ENCODE data around the gene PRRC2B.
A peak's percentile ranks its signal among the peaks of the same experiment; 100 is the strongest.

The PRRC2B gene

DNA sequence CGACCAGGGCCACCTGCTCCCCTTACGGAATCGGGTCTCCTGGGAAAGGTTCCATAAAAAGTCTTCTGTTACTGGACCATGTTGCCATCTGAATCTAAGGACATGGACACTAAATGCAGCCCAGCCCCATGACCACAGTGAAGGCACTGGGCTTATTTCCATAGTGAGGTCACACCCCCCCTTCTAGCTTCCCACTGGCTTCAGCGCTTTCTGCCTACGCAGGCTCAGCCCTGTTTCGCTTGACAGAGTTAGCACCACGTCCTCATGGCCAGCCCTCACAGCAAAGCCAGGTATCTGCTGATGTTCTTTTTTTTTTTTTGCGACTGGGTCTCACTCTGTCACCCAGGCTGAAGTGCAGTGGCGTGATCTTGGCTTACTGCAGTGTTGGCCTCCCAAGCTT lies 123.0 kb downstream of the PRRC2B start:
- DNase-seq (ENCODE audit: low spot score): no peak

DNA sequence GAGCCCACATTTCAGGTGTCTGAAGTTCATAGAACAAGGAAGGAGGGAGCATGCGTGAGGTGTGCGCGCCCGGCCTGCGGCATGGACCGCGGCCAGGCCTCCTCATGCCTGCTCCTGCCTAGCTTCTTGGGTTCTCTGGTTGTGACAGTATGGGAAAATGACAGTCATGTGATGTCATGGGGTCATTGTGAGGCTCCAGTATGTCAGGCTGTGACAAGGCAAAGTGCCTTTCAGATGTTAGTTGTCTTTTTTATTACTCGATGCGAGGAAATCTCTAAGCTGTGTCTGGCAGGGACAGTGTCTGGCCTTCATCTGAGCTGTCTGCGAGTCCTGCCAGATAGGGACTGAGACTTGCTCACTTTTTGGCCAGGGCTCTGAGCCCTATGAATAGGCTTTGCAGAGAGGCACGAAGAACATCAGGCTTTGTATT lies 123.9 kb downstream of the PRRC2B start:
- DNase-seq (ENCODE audit: low spot score): no peak

DNA sequence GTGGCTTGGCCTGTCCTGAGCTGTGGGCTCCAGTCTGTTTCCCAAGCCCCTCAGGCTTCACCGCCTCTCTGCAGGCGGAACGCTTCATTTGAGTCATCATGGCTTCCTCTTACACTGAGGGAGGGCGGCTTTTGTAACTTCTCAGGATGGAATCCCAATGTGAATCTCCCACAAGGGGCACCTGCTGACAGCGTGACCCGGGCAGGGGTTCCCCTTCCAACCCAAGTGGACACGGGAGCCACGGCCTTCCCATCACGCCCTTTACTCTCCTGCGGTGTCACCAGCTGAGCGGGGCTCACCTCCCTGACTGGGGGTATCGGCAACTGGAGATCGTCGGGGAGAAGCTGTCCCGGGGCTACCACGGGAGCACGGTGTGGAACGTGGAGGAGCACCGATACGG lies 124.7 kb downstream of the PRRC2B start:
- DNase-seq (ENCODE audit: low spot score): no peak

DNA sequence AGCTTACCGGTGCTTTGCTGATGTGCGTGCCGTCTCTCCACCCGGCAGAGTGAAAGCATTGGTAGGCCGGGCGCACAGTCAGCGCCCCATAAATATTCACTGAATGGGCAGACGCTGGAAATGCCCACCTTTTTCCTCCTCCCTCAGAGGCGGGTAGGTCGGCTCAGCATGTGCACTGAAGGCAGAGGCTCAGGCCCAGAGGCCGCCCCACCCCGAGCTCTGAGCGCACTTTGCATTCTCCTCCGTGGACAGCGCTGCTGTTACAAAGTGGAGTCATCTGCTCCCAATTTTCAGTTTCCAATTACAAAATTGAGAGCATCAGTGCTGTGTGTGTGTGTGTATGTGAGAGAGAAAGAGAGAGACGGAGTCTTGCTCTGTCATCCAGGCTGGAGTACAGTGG lies 126.6 kb downstream of the PRRC2B start:
- no peak for DNase-seq (ENCODE audit: low spot score)

DNA sequence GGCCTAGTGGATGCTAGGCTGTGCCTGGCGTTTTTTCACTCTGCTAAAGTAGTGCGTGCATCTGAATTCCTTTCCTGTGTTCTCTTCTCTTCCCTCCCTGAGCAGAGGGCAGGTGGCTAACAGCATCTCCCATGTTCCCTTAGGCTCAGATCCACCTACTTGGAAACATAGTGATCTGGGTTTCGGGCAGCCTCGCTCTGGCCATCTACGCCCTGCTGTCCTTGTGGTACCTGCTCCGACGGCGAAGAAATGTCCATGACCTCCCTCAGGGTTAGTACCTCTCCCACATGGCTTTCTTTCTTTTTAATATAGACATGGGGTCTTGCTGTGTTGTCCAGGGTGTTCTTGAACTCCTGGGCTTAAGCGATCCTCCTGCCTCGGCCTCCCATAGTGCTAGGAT lies 127.3 kb downstream of the PRRC2B start:
- DNase-seq (ENCODE audit: low spot score): no peak

DNA sequence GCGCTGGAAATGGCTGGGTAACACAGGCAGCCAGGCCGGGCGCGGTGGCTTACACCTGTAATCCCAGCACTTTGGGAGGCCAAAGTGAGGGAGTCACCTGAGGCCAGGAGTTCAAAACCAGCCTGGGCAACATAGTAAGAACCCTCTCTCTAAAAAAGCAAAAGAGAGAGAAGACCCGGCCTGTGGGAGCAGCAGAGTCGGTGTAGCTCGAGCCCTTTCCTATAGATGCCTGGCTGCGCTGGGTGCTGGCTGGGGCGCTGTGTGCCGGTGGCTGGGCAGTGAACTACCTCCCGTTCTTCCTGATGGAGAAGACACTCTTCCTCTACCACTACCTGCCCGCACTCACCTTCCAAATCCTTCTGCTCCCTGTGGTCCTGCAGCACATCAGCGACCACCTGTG lies 127.9 kb downstream of the PRRC2B start:
- no peak for DNase-seq (ENCODE audit: low spot score)

DNA sequence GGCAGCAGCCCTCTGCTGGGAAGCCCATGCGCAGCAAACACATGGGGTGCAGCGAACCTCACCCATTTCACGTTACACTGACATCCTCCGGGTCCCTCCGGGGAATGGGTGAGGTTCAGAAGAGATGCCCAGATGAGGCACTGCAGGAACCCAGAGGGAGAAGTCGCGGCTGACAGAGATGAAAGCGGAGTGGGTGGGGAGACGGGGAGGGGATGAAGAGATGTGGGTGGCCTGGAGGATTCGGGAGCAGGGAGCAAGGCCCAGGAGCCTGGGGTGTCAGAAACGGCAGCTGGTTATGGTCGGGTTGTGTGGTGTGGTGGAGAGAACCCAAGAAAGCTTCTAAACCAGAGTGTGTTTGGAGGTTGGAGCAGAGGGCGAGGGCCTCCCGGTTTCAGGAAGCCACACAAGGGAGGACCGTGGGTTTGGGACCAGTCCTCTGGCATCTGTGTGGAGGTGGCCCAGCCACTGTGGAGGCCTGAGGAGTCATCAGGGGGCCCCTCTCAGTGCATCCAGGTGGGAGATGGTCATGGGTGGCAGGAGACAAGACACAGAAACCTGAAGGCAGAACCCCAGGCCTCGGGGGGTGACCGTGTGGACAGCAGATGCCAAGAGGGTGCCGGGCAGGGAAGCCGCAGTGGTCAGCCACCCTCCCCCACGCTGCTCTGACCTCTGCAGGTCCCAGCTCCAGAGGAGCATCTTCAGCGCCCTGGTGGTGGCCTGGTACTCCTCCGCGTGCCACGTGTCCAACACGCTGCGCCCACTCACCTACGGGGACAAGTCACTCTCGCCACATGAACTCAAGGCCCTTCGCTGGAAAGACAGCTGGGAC lies 128.6 kb downstream of the PRRC2B start:
- DNase-seq (ENCODE audit: low spot score): no peak

DNA sequence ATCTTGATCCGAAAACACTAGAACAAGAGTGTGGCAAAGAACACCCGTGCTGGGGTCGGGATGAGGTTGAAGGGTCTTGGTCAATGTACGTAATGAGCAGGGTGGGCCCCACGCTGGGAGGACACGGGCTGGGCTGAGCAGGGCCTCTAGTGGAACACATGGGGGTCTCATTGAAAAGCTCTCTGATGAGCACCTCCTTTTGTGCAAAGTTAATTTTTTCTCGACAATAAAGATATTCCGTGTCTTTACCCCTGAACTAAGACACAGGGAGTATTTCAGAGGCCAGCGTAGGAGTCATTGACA lies 129.2 kb downstream of the PRRC2B start:
- DNase-seq (ENCODE audit: low spot score): no peak

DNA sequence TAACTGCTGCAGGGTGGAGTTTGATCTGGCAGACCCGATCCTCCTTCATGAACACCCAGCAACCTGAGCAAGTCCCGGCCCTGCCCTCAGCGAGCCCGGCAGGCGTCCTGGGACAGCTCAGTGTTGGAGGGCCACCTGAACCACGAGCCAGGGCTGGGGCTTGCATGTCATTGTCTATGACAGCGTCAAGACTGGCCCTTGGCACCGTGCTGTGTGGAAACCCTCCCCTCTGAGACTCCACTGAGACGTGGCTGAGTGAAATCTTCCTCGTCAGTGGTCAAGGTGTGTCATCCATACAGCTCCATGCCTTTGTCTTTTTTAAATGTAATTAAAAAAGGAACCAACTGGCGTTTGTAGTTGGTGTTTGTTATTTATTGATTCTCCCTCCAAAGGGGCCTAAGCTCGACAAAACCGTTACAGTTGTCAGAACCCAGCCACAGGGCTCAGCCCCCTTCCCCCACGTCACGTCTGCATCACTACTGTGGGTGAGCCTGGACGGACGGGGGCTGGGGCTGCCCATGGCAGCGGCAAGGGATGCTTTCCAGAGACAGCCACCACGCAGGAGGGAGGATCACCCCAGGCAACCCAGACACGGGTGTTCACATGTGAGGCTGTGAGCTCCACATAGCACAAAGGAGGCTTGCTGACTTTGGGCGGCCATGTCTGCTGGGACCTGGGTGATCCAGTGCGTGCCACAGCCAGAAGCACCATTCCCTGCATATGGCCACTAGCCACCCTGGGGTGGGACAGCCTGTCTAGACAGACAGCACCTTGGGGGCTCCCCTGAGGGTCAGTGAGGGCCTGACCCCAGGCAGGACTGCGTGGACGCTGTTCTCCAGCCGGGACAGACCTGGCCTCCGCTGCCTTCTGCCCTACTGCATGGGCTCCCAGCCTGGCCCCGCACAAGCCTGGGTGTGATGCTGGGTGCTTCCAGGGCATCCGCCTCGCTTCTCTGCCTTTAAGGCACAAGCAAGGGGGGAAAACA lies 129.9 kb downstream of the PRRC2B start:
- no peak for DNase-seq (ENCODE audit: low spot score)

DNA sequence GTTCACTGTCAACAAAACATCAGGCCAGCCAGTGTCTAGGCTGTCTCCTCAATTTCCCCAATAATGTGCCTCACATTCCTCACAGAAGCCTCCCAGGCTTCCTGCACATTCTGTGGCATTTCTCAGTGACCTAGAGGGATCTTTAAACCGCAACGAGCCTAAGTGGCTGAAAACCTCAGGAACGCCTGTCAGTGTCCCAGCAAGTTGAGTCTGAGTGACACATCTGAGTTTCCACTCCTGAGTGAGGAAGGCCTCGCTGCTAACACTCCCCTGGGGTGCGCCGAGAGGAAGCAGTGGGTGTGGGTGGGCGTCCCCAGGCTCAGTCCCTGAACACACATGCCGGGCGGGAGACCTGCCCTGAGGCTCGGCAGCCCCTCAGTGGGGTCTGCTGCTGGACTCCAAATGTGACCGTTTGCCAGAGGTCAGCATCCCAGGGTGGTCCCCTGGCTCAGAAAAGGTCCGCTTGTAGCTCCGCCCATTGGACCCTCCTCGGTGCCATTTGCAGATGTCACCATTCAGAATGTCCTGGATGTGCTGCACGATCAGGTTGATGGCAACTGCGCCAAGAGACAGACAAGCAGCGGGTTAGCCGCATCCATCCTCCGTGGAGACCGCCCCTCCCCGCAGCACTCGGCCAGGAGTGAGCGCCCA lies 130.9 kb downstream of the PRRC2B start:
- no peak for DNase-seq (ENCODE audit: low spot score)

DNA sequence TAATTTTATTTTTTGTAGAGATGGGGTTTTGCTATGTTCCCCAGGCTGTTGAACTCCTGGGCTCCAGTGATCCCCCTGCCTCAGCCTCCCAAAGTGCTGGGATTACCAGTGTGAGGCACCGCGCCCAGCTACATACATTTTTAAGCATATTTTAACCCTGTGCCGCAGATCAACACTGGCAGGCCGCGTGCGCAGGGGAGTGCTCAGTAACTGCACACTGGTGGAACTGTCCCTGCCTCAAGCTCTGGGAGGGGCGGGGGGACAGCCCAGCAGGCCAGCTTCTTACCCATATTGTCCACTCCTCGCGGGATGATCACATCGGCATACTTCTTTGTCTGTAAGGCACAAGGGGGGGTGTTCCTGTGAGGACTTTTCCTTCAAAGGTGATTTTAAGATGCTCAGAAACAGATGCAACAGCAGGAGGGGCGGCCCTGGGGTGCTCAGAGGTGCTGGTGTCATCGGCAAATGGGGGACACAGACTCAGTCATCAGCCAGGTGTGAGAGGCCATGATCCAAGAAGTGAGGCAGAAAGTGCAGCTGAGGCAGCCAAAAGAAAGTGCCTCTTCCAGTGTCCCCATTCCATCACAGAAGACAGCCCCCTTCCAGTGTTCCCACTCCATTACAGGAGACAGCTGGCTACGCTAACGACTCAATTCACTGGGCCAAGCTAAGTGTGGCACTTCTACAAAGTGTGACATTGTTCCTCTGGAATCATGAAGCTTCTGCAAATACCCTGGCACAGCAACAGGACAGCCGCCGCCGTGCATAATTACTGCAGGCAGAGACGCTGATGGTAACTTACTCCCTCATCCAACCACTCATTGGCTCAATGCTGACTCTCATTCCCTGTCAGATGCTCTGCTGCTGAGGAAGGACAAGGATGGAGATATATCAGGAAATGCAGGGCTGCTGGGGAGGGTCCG lies 132.0 kb downstream of the PRRC2B start:
- DNase-seq (ENCODE audit: low spot score): no peak

DNA sequence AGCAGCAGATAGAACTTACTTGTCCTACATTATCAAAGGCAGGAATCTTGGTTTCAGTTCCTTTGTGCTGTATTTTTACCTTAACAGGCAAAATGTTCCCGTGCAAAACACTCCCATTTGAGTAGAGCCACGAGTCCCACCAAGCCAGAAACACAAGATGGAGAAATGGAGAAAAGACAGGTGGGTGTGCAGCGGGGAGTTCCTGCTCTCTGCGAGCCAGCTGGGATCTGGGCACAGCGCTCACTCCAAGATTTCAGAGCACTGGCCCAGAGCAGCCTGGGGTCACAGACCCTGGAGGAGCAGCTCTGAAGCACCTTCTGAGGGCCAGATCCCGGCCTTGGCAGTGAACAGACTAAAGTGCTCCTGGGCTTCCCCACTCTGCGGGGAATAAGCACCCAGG lies 134.3 kb downstream of the PRRC2B start:
- peak; percentile 85 for DNase-seq (ENCODE audit: low spot score)

DNA sequence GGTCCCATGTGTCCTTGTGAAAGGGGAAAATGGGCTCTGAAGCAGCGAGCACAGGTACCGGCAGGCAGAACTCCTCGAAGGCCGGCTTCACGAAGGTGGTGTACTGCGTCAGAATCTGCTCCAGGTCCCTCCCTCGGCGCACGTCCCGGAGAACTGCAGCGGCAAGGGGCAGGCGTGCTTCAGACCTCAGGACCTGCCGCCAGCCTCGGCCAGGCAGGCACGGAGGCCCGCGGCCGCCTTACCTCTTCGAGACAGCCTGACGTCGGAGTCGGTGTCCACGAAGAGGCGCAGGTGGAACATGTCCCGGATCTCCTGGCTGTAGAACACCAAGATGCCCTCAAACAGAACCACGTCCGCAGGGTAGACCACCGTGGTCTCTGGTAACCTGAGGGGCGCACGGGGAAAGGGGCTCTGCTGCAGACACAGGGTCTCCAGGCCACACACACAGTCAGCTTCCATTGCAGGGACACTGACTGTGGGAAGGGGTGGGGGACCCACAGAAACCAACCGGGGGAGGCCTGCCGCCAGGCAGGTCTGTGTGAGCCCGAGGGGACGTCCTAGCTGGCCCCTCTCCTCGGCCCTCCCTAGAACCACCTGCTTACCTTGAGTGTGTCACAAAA lies 135.1 kb downstream of the PRRC2B start:
- no peak for DNase-seq (ENCODE audit: low spot score)

DNA sequence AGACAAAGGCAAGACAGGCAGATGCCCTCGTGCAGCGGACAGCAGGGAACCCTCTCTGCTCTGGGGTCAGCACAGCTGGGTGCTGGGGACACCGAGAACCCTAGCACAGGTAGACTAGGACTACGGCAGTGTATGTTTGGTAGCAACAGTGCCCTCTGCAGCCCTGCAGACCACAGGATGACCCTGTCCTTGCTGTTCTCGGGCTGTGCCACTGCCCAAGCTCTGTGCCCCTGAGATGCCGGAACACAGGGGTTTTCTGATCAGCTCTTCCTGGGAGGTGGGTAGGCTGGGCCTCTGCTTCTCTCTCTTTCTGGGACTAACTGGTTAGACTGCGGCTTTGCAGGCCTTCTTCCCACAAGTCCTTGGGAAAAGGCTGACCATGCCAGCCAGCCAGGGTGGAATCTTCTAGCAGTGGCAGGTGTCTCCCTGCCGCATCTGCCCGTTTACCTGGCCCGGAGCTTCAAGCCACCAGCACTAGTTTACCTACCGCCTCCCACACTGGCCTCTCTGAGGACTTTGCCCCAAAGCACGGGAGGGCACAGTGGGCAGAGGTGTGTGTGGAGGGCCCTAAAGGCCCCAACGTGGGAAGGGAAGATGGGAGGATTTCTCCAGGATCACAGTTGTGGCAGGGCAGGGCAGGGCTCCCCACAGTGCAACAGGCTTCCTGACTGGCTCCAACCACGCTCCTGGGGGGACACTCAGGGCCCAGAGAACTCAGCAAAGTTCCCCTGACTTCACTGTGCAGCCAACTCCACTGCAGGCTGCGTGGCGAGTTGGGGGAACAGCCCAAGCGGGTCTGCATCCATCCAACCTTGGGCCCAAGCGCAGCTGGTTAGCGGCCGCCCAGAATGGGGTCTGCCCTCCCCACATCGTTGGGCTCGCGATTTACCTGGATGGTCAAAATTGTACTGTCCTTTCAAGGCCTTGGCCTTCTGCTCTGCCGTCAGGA lies 136.0 kb downstream of the PRRC2B start:
- DNase-seq (ENCODE audit: low spot score): no peak

DNA sequence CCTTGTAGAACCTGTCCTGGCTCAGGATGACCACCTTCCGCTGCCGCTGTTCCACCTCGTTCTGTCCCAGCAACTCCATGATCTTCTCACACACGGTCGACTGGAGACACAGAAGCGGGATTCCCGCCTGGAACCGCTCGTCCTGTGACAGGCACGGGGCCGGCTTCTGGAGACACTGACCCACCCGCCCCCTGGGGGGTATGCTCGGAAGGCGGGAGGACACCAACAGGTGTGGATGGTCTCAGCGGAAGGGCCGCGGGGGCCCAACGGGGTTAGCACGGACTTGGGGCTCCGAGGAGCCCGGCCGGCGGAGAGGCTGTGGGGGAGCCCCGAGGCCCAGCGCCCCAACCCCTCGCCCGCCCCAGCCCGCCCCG lies 136.6 kb downstream of the PRRC2B start:
- DNase-seq (ENCODE audit: low spot score): no peak

DNA sequence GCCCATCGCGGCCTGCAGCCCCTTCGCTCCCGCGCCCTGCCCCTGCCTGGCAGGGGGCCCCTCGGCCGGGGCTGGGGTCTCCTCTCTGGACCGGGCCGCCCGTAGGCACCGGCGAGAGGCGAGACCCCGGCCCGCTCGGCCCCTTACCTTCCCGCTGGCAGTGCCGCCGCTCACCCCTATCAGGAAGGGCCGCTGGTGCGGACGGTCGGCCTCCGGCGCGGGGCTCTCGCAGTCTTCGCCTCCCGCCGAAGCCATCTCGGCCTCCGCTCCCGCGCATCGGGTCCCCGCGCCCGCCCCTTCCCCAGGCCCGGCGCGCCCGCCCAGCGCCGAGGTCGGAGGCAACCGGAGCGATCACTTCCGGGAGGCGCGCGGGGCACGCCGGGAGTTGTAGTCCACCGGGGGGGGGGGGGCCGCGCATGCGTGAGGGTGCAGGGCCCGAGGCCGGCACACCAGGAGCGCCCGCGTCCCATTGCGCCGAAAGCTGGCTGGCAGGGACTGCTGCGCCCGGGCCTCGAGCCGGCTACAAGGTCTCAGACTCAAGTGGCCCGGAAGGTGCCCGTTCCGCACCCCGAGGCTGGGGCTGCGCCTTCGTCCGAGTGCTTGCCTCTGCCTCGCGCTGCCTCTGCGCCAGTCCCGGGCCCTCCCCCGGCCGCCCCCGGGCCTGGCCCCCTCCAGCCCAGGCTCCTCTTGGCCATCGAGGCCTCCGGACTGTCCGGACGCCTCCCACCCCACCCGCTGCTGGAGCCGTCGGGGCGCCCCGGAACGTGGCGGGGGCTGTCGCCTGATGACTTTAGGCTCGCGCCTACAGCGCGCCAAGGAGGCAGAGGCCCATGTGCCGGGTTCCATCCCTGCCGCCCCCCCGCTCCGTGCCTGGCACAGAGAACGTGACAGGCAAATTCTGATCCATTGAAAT lies 137.3 kb downstream of the PRRC2B start, which contains the start of gene UCK1:
Gene UCK1, minus strand, starts transcription at position 344 of the 913 bp plus-strand sequence. Its CDS starts 89 bp downstream, at position 255.
- peak; percentile 76 for DNase-seq (ENCODE audit: low spot score)

DNA sequence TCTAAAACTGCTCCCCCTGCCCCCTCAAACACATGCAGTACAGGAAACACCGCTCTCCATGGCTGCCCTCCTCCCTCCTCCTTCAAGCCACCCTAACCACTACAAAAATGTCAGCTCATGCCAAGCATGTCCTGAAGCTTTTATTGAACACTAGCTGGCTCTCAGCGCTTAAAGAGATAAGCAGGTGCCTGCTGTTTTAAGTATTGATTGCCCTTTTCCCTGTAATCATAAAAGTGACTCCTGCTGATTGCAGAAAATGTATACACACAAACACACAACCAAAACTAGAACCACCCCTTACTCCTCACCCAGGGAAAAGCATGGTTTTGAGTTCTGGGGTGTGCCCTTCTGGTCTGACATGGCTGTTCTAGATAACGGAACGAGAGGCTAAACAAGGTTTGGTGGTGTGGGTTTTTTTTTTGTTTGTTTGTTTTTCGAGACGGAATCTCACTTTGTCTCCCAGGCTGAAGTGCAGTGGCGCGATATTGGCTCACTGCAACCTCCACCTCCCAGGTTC lies 140.9 kb downstream of the PRRC2B start:
- no peak for DNase-seq (ENCODE audit: low spot score)

DNA sequence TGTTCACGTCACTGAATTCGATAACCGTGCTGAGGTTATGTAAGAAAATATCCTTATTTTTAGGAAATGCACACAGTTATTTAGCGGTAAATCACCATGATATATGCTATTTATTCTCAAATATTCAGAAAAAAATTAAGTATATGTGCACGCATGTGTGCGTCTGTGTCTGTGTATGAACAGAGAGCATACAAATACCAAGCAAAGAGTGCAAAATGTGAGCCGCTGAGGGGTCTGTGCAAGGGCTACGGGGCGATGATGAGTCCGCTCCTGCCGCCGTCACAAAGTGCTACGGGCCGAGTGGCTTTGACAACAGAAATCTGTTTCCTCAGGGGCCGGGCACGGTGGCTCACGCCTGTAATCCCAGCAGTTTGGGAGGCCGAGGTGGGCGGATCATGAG lies 144.1 kb downstream of the PRRC2B start:
- DNase-seq (ENCODE audit: low spot score): no peak

All from cerebellar cortex (tissue), 1 donor.